ENCODE data around the gene PPT1. TPM values are rescaled to one million over a fixed set of nuclear protein-coding genes. Genes with fewer than 3 reads are reported as not detected.

PPT1 gene
- total RNA-seq, 4 donors from 2014 or later: 53.0 to 90.6 (median 65.7) TPM

GRCh38 chr1:40081871-40082270 is 15.2 kb downstream of the PPT1 start:
- 48 to 80% methylated on average over 5 to 6 of the region's 7 CpGs for WGBS, 2 donors (ENCODE audit: low coverage in 1 of 2)
- no peaks in the 10 kb centered on the region for H3K9me3 ChIP-seq
- H3K27ac ChIP-seq: no peak overlapping the region
- no peak for TF ChIP-seq POLR2A (IDR thresholded peaks at IDR 0.05)
- no peak for TF ChIP-seq EP300 (IDR thresholded peaks at IDR 0.05)
- no peak for TF ChIP-seq POLR2AphosphoS5 (IDR thresholded peaks at IDR 0.05)
- no peak for TF ChIP-seq CTCF (IDR thresholded peaks at IDR 0.05)
- H3K4me1 ChIP-seq: peaks cover 0 to 17% (median 9%) of the 10 kb centered on the region in 3 donors
- peaks cover 0 to 81% of the 10 kb centered on the region in 2 donors for H3K36me3 ChIP-seq
- ATAC-seq: no peak
- H3K27me3 ChIP-seq: no peaks in the 10 kb centered on the region
- no peak overlapping the region for H3K4me3 ChIP-seq

GRCh38 chr1:40079774-40080400 is 17.2 kb downstream of the PPT1 start:
- Histone ChIP-seq H3K27ac (peak overlapping the region in 1 of 4 donors; percentile 40), H3K4me1 (peaks cover 0 to 27% (median 13%) of the 10 kb centered on the region in 3 donors), H3K27me3 (no peaks in the 10 kb centered on the region), H3K4me3 (no peak overlapping the region), H3K36me3 (peaks cover 0 to 77% of the 10 kb centered on the region in 2 donors), H3K9me3 (no peaks in the 10 kb centered on the region)
- 83 to 86% methylated on average over 6 of the region's 6 CpGs for WGBS, 2 donors (ENCODE audit: low coverage in 1 of 2)
- TF ChIP-seq POLR2A (IDR thresholded peaks at IDR 0.05) (no peak), CTCF (IDR thresholded peaks at IDR 0.05) (no peak), POLR2AphosphoS5 (IDR thresholded peaks at IDR 0.05) (no peak), EP300 (IDR thresholded peaks at IDR 0.05) (no peak)
- no peak for ATAC-seq

- Histone ChIP-seq H3K9me3 (no peaks in the 10 kb centered on the region), H3K4me3 (no peak overlapping the region), H3K27ac (peak overlapping the region in 2 of 4 donors; percentile 67 to 80), H3K36me3 (peaks cover 0 to 82% of the 10 kb centered on the region in 2 donors), H3K27me3 (no peaks in the 10 kb centered on the region), H3K4me1 (peaks cover 0 to 24% (median 13%) of the 10 kb centered on the region in 3 donors)
- no peak for ATAC-seq
- TF ChIP-seq POLR2AphosphoS5 (IDR thresholded peaks at IDR 0.05) (no peak), CTCF (IDR thresholded peaks at IDR 0.05) (peak; percentile 49 to 71 (median 60))
- WGBS, 2 donors (ENCODE audit: low coverage in 1 of 2): 88 to 100% methylated on average over 3 to 5 of the region's 5 CpGs
Measured at GRCh38 chr1:40078512-40079333, 18.3 kb downstream of the PPT1 start.

GRCh38 chr1:40076895-40077312 is 20.1 kb downstream of the PPT1 start:
- peak; percentile 88 for ATAC-seq
- H3K4me3 ChIP-seq: no peak overlapping the region
- no peaks in the 10 kb centered on the region for H3K9me3 ChIP-seq
- TF ChIP-seq POLR2AphosphoS5 (IDR thresholded peaks at IDR 0.05): peak; percentile 61
- TF ChIP-seq EP300 (IDR thresholded peaks at IDR 0.05): no peak
- H3K27me3 ChIP-seq: no peaks in the 10 kb centered on the region
- H3K36me3 ChIP-seq: peaks cover 0 to 84% of the 10 kb centered on the region in 2 donors
- peaks cover 0 to 24% (median 13%) of the 10 kb centered on the region in 3 donors for H3K4me1 ChIP-seq
- H3K27ac ChIP-seq: peak overlapping the region; percentile 57 to 80 (median 73)
- 17 to 23% methylated on average over 4 to 5 of the region's 5 CpGs for WGBS, 2 donors (ENCODE audit: low coverage in 1 of 2)

- TF ChIP-seq CTCF (IDR thresholded peaks at IDR 0.05) (no peak), EP300 (IDR thresholded peaks at IDR 0.05) (no peak), POLR2A (IDR thresholded peaks at IDR 0.05) (no peak), POLR2AphosphoS5 (IDR thresholded peaks at IDR 0.05) (no peak)
- peaks cover 12 to 84% of the 10 kb centered on the region in 2 donors for H3K36me3 ChIP-seq
- no peak overlapping the region for H3K4me3 ChIP-seq
- no peaks in the 10 kb centered on the region for H3K9me3 ChIP-seq
- 86 to 89% methylated on average over 3 to 4 of the region's 4 CpGs for WGBS, 2 donors (ENCODE audit: low coverage in 1 of 2)
- peaks cover 0 to 29% (median 13%) of the 10 kb centered on the region in 3 donors for H3K4me1 ChIP-seq
- no peak for ATAC-seq
- peak overlapping the region in 3 of 4 donors; percentile 26 to 80 (median 67) for H3K27ac ChIP-seq
- no peaks in the 10 kb centered on the region for H3K27me3 ChIP-seq
Measured at GRCh38 chr1:40075266-40075665, 21.8 kb downstream of the PPT1 start.

All from gastroesophageal sphincter (tissue), 4 donors.